DMS 273 (cell line): Measurements from ENCODE around the gene HCST.
"Not testable (repeated sequence)": the region's sequence is repeated elsewhere in the genome, so short reads cannot be mapped to it uniquely, and the experiment has no call there.

ENCODE experiments used
- DNase-seq: peaks from one replicate; lab custom pipeline; 2025; ENCODE audit not compliant: unreplicated experiment; lab: John Stamatoyannopoulos, UW

Gene HCST

DNA sequence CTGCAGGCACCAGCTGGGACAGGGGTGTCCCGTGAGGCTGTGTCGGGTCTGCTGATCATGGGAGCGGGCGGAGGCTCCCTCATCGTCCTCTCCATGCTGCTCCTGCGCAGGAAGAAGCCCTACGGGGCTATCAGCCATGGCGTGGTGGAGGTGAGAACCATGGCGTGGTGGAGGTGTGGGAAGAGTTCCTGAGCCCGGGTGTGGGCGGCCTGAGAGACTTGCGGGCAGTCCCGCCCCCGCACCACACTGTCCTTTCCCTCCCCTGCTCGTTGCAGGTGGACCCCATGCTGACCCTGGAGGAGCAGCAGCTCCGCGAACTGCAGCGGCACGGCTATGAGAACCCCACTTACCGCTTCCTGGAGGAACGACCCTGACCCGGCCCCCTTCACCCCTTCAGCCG lies 23.3 kb upstream of the HCST start:
- DNase-seq, result no peak

- peak; percentile 95 for DNase-seq
Measured at GRCh38 chr19:35879770-35880317, 22.5 kb upstream of the HCST start.

GRCh38 chr19:35882114-35882832 lies 20.1 kb upstream of the HCST start:
- peak; percentile 93 for DNase-seq

DNA sequence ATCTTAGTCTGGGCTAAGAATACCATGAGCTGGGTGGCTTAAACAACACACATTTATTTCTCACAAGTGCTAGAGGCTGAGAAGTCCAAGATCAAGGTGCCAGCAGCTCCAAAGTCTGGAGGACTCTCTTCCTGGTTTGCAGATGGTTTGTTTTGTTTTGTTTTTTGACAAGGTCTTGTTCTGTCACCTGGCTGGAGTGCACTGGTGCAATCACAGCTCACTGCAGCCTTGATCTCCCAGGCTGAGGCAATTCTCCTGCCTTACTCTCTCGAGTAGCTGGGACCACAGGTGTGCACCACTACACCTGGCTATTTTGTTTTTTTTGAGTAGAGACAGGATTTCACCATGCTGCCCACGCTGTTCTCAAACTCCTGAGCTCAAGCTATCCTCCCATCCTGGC lies 18.4 kb upstream of the HCST start:
- no peak for DNase-seq

GRCh38 chr19:35885225-35885738 lies 17.0 kb upstream of the HCST start:
- no peak for DNase-seq

DNA sequence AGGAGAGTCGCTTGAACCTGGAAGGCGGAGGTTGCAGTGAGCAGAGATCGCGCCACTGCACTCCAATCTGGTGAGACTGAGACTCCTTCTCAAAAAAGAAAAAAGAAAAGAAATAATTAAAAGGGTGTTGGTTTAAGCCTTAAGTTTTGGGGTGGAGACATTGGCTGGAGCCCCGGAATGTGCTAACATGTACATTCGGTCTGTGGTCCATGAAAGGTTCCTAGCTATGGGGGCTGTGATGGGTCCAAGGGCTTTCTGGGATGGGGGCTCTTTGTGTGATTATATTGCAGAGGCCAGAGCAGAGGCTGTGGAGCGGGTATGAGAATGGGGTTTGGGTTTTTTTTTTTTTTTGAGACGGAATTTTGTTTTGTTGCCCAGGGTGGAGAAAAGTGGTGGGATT lies 16.4 kb upstream of the HCST start:
- DNase-seq, result no peak

GRCh38 chr19:35887197-35887596 lies 15.1 kb upstream of the HCST start:
- DNase-seq, result no peak

DNA sequence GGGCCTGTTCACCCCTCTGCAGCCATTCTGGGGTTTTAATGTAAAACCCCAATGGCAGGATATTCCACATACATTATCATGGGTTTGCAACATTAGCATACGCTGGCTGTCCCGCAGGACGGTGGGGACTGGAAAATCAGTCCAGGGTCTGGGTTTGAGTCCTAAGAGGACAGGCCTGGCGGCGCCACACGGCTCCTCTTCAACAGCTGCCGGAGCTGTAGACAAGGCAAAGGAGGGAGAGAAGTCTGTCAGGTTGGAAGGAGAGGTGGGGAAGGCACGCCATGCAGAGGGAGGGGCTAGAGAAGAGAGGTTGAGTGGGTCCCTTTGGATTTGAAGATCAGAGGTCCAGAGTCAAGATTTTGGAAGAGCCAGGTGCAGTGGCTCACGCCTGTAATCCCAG lies 13.9 kb upstream of the HCST start:
- no peak for DNase-seq

GRCh38 chr19:35889370-35890112 lies 12.8 kb upstream of the HCST start:
- DNase-seq, result no peak

GRCh38 chr19:35890113-35890650 lies 12.1 kb upstream of the HCST start:
- DNase-seq, result no peak

GRCh38 chr19:35891819-35892218 lies 10.5 kb upstream of the HCST start:
- not testable (repeated sequence) for DNase-seq

DNA sequence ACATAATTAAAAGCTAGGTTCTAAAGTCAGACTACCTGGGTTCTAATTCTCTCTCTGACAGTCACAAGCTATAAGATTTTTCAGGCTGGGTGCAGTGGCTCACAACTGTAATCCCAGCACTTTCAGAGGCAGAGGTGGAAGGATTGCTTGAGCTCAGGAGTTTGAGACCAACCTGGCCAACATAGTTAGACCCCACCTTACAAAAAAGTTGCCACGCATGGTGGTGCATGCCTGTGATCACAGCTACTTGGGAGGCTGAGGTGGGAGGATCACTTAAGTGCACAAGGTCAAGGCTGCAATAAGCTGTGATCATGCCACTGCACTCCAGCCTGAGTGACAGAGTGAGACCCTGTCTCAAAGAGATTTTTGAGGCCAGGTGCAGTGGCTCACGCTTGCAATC lies 8.0 kb upstream of the HCST start:
- no peak for DNase-seq

GRCh38 chr19:35895911-35896642 lies 6.3 kb upstream of the HCST start:
- DNase-seq, result no peak

DNA sequence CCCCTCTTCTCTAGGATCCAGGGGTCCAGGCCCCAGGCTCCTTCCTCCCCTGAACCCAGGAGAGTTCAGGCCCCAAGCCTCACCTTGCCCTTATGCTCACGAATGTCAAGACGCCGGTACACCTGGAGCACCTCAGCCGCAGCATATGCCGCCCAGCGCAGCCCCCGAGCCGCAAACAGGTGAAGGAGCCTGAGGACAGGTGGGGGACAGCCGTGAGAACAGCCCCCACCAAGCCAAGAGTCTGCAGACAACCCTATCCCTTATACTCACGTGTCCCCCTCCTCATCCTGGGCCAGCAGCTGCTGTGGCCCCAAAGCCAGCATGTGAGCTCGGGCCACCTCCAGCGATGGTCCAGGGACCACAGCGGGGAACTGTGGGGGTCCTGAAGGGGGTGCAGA lies 5.7 kb upstream of the HCST start:
- DNase-seq, result no peak

DNA sequence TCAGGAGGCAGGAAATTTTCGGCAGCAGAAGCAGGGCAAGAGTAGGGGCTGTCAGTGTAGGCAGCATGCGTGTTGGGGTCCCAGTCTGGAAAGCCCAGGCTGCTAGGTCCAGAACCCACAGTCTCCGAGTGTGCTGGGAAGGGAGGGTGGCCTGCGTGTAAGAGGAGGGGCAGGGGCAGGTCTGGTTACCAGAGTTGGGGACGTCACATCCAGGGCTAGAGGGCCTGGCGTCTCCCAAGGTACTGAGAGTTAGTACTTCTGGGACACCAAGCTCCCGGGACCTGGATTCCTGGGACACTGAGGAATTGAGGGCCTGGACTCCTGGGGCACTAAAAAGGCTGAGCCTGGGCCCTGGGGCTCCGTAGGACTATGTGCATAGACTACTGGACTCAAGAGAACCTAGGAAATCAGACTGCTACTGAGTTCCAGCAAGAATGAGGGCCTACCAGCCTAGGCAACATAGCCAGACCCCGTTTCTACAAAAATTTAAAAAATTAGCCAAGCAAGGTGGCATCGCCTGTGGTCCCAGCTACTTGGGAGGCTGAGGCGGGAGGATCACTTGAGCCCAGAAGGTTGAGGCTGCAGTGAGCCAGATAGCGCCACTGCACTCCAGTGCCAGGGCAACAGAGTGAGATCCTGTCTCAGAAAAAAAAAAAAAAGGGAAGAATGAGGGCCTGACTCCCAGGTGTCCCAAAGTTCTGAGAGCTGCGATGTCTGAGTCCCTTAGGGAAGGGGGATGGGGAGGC lies 4.5 kb upstream of the HCST start:
- no peak for DNase-seq

DNA sequence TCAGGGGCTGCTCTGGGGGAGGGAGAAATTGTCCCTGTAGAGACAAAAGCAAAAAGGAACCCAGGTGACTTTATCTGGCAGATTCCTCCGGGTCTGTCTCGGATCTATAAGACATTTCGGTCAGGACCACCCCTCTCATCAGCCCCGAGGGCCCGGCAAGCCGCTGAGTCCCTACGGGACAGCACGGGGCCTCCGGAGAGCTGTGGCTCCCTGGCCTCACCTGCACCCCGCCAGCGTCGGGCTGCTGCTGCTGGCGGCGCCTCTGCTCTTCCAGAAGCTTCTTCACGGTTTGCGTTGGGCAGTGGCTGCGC lies 3.9 kb upstream of the HCST start:
- DNase-seq, result no peak

GRCh38 chr19:35899547-35900214 lies 2.6 kb upstream of the HCST start:
- DNase-seq, result peak; percentile 90

DNA sequence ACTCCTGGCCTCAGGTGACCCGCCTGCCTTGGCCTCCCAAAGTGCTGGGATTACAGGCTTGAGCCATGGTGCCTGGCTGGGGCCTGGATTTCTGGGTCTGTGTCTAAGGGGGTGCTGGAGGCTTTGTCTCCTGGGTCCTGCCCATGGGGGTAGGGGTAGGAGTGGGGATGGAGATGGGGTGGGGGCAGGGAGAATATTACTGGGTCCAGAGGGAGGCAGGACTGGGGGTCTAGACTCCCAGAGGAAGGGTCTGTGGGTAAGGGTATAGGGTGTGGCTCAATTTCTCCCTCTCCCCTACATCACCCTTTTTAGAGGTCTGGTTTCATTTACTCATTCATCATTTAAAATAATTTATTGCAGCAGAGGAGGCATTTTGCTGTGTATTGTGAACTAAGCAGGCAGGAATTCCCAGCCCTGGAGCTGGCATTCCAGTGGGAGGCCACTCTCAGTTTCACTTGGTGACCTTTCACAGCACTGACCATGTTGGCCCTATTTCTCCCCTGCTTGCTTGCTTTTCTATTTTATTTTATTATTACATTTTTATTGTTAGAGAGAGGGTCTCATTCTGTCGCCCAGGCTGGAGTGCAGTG lies 1.2 kb upstream of the HCST start:
- DNase-seq, result no peak

DNA sequence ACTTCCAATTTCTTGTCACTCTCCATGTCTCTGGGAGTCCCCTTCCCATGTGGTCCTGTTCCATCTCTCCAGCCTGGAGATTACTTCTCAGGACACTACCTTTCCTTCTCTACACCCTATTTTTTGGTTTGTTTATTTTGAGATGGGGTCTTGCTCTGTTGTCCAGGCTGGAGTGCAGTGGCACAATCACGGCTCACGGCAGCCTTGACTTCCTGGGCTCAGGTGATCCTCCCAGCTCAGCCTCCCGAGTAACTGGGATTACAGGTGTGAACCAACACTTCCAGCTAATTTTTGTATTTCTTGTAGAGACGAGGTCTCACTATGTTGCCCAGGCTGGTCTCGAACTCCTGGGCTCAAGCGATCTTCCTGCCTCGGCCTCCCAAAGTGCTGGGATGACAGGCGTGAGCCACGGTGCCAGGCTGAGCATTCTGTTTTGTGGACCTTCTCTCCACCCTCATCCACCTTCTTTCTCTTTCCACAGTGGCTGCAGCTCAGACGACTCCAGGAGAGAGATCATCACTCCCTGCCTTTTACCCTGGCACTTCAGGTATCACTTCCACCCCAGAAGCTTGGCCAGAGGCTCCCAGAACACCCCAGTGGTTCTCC lies 644 bp downstream of the HCST start:
- no peak for DNase-seq
